Adrenal gland (tissue), 12 donors: ENCODE measurements around the gene PTGDR2. TPM values are rescaled to one million over a fixed set of nuclear protein-coding genes. Genes with fewer than 3 reads are reported as not detected.

Source experiments
- DNase-seq, 7 donors: peaks; one replicate each; pipeline ENCODE4 v3.0.0-alpha.2; 2019 to 2020
- H3K27ac ChIP-seq, 5 donors: fragments of 200-600 bp; sonication (generic) in 4 of 5; 1 replicate in 3 of 5; 2 replicates in 2 of 5; pipeline versions ENCODE4 v1.5.1 to v1.8.0; 2016 to 2020; ENCODE audit warnings: mild to moderate bottlenecking in 1 of 5
- H3K27me3 ChIP-seq: fragments of 200-600 bp; 2 replicates; pipeline ENCODE4 v1.8.0; 2021
- H3K36me3 ChIP-seq, 2 donors: fragments of 200-600 bp; replicated peaks in 1 of 2; 1 replicate in 1 of 2; 2 replicates in 1 of 2; pipeline versions ENCODE4 v1.5.1 to v1.8.0; 2018 to 2022
- H3K4me1 ChIP-seq, 2 donors: fragments of 200-600 bp; replicated peaks in 1 of 2; 1 replicate in 1 of 2; 2 replicates in 1 of 2; pipeline versions ENCODE4 v1.5.1 to v1.8.0; 2018 to 2021
- H3K4me3 ChIP-seq, 4 donors: fragments of 200-600 bp; sonication (generic) in 3 of 4; one replicate each; pipeline ENCODE4 v1.5.1; 2016 to 2018
- H3K9me3 ChIP-seq, 3 donors: fragments of 200-600 bp; sonication (generic) in 1 of 3; replicated peaks in 1 of 3; 1 replicate in 2 of 3; 2 replicates in 1 of 3; pipeline versions ENCODE4 v1.5.1 to v1.8.0; 2016 to 2021
- CTCF ChIP-seq, 6 experiments: fragments of 450-650 bp in 4 of 6; fragments of 200-600 bp in 2 of 6; sonication (generic) in 1 of 6; IDR thresholded peaks; 1 replicate in 5 of 6; 2 replicates in 1 of 6; pipeline versions ENCODE4 v1.5.1 to v1.8.0; 2016 to 2021; ENCODE audit warnings: antibody characterized with exemption in 6 of 6, mild to moderate bottlenecking in 2 of 6, moderate library complexity in 1 of 6
- POLR2A ChIP-seq, 2 donors: fragments of 450-650 bp; IDR thresholded peaks; one replicate each; pipeline ENCODE4 v1.6.1; 2017; ENCODE audit warnings: antibody characterized with exemption in 2 of 2, mild to moderate bottlenecking in 2 of 2, moderate library complexity in 1 of 2
- WGBS, 4 donors: extraction: QIAGEN DNeasy Blood & Tissue Kit in 2 of 4; methylation state at CpG; one replicate each; pipeline versions ENCODE4 v1.1.5 to v1.1.7; 2013 to 2017; 5-methylcytosine and 5-hydroxymethylcytosine counted together
- intact Hi-C, 2 donors: fragments of 100-400 bp; cut with DNase I; formaldehyde crosslinking; loops; one replicate each; pipeline versions ENCODE4 v1.14.1 to v1.15.0; 2022 to 2023
- polyA plus RNA-seq, 3 donors: library from polyadenylated mRNA; stranded (reverse); fragments of 200-250 nt in 2 of 3; fragments of 350-450 nt in 1 of 3; fragmentation: Illumina TruSeq in 1 of 3; extraction: RNeasy Lipid Tissue Mini Kit (QIAGEN cat#74804) in 1 of 3; gene quantifications; one replicate each; pipeline ENCODE4 v1.2.3, GENCODE V29; 2013 to 2014
- total RNA-seq, 9 donors: library from RNA; depleted of rRNA in 4 of 9; stranded (reverse); fragments of >200 nt in 4 of 9; fragments of 120-200 nt in 1 of 9; fragmentation: NEBNext Ultra II Directional in 1 of 9; extraction: Animal tissue kit (Norgen Biotek cat#: 25700) in 1 of 9; gene quantifications; one replicate each; pipeline versions ENCODE4 v1.1.0 to v1.2.4, GENCODE V29; 2013 to 2023
- donor health status: healthy with polysubstance abuse.
- donor health status: Bipolar disorder and iron deficiency.
- donor health status: DM: yes; HTN: yes; CAD: no.
- donor health status: DM: no; HTN: no; CAD: no.
- donor health status: DM: no; HTN: no; CAD: no.
- donor health status: DM: yes; HTN: yes; CAD: no.

PTGDR2 gene
- total and polyA plus RNA-seq, 12 donors: 0.17 to 0.61 (median 0.24) TPM; not detected in 7

- WGBS, 4 donors: 71 to 82% (median 78%) methylated on average over 44 to 78 of the region's 78 CpGs
- H3K27ac ChIP-seq: no peak overlapping the region
- peaks cover 0 to 39% of the 10 kb centered on the region in 2 donors for H3K36me3 ChIP-seq
Observed at GRCh38 chr11:60852117-60852981, 3.4 kb downstream of the PTGDR2 start.

GRCh38 chr11:60851327-60852104, 4.2 kb downstream of the PTGDR2 start:
- Histone ChIP-seq H3K4me3 (no peak overlapping the region), H3K27ac (no peak overlapping the region), H3K4me1 (no peaks in the 10 kb centered on the region), H3K36me3 (peaks cover 0 to 39% of the 10 kb centered on the region in 2 donors), H3K27me3 (no peaks in the 10 kb centered on the region), H3K9me3 (no peaks in the 10 kb centered on the region)
- intact Hi-C loops: no loop called here
- TF ChIP-seq POLR2A (IDR thresholded peaks at IDR 0.05) (no peak), CTCF (IDR thresholded peaks at IDR 0.05) (no peak)
- WGBS, 4 donors: 90 to 94% (median 94%) methylated on average over 14 to 17 of the region's 17 CpGs
- DNase-seq: no peak

More at GRCh38 chr11:60852117-60852981, 3.4 kb downstream of the PTGDR2 start:
- Histone ChIP-seq H3K4me3 (no peak overlapping the region), H3K4me1 (no peaks in the 10 kb centered on the region), H3K27me3 (no peaks in the 10 kb centered on the region), H3K9me3 (no peaks in the 10 kb centered on the region)
- intact Hi-C loops: no loop called here
- no peak for TF ChIP-seq POLR2A (IDR thresholded peaks at IDR 0.05)
- no peak for TF ChIP-seq CTCF (IDR thresholded peaks at IDR 0.05)
- no peak for DNase-seq

GRCh38 chr11:60849641-60850520, 5.9 kb downstream of the PTGDR2 start:
- intact Hi-C loops: no loop called here
- Histone ChIP-seq H3K4me1 (peaks cover 0 to 5% of the 10 kb centered on the region in 2 donors), H3K4me3 (no peak overlapping the region), H3K36me3 (peaks cover 0 to 39% of the 10 kb centered on the region in 2 donors), H3K9me3 (no peaks in the 10 kb centered on the region), H3K27me3 (no peaks in the 10 kb centered on the region), H3K27ac (no peak overlapping the region)
- no peak for DNase-seq
- no peak for TF ChIP-seq CTCF (IDR thresholded peaks at IDR 0.05)
- no peak for TF ChIP-seq POLR2A (IDR thresholded peaks at IDR 0.05)
- WGBS, 4 donors: 89 to 94% (median 91%) methylated on average over 20 to 29 of the region's 29 CpGs
